HG03103 (cell line): ENCODE results near the gene CDH23.

Experiments used
- ATAC-seq: cut with Tn5 transposase; IDR thresholded peaks from one replicate; pipeline ENCODE4 v1.9.1; 2021; ENCODE audit warnings: low read depth; ENCODE audit not compliant: unreplicated experiment

Gene CDH23

DNA sequence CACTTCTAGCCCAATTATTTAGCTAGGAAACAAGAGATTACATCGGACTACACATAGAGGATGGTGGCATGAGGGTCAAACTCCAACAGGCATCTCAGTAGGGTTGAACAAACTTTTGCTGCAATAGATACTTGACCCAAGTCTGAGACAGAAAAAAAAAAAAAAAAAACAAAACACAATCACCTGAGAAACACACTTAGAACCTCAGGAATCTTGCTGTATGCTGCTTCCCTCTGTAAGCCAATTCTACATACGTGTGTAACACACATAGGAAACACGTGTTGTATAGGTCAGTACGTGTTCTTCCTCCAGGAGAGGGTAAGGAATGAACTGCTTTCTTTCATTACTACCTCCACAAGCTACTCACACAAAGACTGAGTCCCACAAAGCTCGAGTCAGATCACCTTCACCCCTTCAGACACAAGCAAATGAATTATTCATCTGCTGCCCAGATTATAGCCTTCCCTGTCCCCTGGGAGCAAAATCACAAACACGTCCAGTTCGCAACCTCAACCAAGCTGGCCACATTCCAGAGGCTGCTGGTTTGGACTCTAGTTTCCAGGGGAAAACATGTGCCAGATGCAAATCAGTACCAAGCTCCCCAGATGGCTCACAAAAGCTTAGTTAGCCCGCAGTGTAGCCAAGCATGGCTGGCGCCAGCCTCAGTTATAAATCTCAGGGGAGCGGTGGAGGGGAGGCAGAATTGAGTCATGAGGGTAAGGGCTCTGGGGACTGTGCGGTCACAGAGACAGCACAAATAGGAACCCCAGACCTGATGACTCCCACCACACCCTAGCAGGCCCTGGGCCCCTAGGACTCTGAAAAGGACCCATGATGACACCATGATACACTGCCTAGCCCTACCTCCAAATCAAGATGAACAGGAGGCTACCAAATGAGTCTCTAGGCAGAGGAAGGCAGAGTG lies 439.2 kb downstream of the CDH23 start:
- peak; percentile 83 for ATAC-seq

- peak; percentile 20 for ATAC-seq
Measured at GRCh38 chr10:71836596-71836974, 439.9 kb downstream of the CDH23 start.

- no peak for ATAC-seq
Measured at GRCh38 chr10:71837098-71837827, 440.5 kb downstream of the CDH23 start.

DNA sequence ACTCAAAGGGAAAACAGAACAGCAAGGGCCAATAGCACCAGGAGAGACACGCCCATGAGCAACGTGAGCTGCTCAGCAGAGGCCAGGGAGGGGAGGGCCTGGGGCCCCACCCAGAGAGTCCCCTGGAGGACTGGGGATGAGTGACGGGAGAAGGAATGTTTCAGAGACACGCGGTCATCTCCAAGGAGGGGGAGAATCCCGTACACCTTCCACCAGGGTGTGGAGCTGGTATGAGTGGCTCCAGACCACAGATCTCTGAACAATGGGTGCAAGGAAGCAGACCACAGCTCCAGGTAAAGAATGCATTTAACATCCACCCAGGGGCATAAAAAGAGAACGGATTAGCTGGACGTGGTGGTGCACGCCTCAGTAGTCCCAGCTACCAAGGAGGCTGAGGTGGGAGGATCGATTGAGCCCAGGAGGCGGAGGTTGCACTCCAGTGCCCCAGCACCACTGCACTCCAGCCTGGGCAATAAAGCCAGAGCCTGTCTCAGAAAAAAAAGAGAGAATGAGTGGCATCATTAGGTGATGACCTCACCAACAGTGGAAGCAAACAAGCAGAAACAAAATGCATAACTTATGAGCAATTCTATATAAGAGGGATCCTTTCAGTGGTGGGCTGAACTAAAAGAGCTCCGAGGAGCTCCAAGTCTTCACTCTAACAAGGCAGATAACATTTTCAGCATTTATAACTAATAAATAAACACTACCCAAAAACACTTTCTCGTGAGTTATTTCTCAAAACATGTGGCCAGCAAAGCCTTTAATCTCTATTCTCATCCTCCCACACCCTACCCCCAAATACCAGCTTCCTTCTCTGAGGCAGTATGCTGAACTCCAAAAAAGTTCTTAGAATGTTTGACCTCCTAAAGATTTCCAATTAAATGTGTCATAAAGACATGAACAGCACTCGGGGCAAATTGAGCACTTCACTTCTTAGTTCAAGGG lies 441.8 kb downstream of the CDH23 start:
- ATAC-seq = no peak

DNA sequence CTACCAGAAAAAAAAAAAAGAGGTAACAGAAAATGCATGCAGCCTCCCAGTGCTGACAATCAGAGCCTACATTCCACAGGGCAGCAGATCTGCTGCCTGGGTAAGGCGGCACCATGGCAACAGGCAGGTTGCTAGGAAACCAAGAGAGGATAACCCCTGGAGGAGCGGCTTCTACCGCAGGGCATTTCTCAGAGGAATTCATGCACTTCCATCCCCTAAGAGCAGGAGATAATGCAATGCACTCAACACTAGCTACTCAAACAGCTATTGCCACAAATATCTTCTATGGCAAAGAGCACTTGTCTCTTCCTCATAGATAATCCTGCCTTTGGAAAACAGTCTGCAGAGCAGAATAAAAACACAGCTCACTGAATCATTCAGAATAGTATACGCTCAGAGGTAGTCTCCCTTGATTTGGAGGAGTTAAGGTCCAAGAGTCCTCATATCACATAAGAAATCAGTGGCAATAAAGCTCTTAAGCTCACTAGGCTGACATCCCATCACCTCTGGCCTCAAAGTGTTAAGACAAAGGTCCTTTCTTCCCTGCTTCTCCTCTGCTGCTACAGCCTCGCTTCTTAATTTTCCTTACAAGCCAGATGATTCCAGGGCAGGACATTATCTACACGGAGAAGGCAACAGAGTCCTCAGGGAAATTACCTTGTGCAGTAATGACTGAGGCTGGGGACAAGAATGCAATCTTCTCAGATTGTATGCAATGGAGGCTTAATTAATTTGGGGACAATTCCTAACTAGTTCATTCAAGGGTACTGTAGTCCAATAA lies 443.6 kb downstream of the CDH23 start:
- no peak for ATAC-seq

- no peak for ATAC-seq
Measured at GRCh38 chr10:71840958-71841335, 444.2 kb downstream of the CDH23 start.

GRCh38 chr10:71842422-71842821 lies 445.7 kb downstream of the CDH23 start:
- ATAC-seq = no peak

- ATAC-seq = no peak
Measured at GRCh38 chr10:71842856-71843686, 446.4 kb downstream of the CDH23 start.

DNA sequence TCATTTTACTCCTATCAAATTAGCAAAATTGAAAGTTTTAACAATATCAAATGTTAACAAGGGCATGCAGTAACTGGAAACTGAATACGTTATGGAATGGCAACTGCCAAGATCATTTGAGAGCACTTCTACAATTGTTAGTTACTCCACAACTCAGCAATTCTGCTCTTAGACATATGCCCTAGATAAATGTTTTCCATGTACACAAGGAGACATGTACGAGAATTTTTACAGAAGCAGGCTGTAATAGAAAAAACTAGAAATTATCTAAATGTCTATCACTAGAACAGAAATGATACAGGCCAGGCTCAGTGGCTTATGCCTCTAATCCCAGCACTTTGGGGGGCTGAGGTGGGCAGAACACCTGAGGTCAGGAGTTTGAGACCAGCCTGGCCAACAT lies 447.4 kb downstream of the CDH23 start:
- ATAC-seq = no peak

DNA sequence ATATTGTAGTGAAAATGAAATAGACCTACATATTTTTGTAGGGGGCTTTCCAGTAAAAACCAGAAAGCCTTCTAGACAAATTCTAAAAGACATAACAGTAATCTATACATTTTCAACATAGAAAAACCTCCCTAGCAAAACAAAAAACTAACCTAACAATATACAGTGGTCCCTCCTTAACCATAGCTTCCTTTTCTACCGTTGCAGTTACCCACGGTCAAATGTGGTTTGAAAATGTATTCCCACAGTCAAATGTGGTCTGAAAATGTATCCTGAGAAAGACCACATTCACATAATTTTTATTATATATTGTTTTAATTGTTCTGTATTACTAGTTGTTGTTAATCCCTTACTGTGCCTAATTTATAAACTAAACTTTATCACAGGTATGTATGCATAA lies 448.0 kb downstream of the CDH23 start:
- no peak for ATAC-seq

- ATAC-seq = no peak
Measured at GRCh38 chr10:71845410-71846405, 449.0 kb downstream of the CDH23 start.

GRCh38 chr10:71846816-71847215 lies 450.1 kb downstream of the CDH23 start:
- ATAC-seq = no peak

GRCh38 chr10:71847418-71847817 lies 450.7 kb downstream of the CDH23 start:
- ATAC-seq = no peak

DNA sequence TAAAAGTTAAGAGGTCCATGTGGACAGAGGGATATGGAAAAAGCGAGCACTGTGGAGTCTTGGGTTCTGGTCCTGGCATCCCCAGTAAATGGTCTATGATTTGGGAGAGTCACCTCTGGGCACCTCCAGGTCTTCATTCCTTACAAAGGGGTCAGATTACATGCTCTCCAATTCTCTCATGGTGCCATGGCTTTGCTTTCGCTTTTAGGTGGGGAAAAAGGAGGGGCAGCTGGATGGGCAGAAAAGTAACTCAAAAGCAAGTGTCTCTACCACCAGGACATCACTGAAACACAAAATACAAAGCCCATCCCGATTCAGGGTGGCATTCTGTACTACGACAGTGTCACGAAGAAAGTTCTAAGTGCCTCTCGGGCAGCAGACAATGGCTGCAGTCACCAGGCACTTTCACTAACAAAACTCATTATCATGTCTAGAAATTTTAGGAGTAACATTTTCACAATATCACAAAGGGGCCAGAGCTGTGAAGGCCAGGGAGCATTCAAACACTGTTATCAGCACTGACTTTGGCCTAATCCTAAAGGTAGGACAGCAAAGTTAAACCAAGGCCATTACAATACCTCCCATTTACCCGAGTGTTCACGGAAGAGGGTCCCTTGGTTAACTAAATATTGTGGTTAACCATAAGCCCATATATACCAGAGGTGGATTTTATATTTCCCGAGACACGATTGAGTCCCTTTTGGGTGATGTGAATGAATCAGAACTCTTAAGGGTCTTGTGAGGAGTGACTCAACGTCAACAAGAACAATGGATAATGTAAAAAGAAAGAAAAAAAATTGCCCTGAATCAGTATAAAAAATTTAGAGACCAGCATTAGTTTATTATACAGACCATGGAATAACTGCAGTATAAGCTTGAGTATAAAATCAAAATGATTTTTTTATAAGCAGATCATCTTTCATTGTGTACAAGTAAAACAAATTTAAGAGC lies 451.9 kb downstream of the CDH23 start:
- no peak for ATAC-seq

GRCh38 chr10:71849461-71849908 lies 452.8 kb downstream of the CDH23 start:
- no peak for ATAC-seq

DNA sequence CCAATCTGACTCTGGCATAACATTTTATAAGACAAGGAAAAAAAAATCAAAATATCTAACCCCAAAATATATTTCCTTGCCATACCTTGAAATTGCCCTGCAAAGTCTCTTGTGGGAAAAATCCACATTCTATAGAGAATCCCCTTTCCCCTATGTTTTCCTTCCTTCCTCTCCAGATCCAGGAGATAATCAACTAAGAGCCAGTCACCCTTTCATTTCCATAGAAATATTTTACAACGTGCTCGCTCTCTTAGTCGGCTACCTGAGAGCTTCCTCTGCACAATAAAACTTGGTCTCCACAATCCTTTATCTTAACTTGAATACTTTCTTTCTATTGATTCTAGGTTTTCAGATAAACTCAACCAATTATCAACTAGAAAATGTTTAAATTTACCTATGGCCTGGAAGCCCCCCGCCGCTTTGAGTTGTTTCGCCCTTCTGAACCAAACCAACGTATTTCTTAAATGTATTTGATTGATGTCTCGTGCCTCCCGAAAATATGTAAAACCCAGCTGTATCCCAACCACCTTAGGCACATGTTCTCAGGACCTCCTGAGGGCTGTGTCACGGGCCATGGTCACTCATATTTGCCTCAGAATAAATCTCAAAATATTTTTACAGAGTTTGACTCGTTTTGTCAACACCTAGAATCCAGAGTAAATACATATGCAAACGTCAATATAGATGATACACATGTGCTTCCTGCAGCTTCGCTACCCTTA lies 453.5 kb downstream of the CDH23 start:
- no peak for ATAC-seq
